Measurements from ENCODE around the gene RYR3. TPM values are rescaled to one million over a fixed set of nuclear protein-coding genes. Genes with fewer than 3 reads are reported as not detected.

Gene RYR3
- total RNA-seq, 1 donor from 2014 or later, result 1.5 TPM

DNA sequence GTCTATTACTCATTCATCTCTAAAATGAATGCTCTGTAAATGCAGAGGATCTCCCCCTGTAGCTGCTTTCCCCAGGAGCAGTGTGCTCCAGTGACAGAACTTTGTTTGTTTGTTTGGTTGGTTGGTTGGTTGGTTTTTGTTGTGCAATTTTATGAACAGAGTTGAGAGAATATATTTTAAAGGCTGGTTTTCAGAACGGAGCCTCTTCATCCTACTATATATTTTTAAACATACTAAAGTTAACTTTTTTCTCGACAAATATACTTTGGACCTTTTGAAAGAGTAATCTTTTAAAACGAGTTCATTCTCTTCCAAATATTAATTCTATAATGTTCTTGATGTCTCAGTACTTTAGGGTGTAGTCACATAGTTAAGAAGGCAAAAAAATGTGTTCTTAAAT lies 20.2 kb downstream of the RYR3 start:
- H3K4me1 Mint-ChIP-seq (ENCODE audit: low read depth, unreplicated experiment), result no peaks in the 10 kb centered on the region
- Histone ChIP-seq H3K4me3 (ENCODE audit: insufficient read depth, low read depth, low read length) (no peak overlapping the region), H4K20me1 (ENCODE audit: insufficient read depth, low read length) (no peaks in the 10 kb centered on the region), H3K9ac (ENCODE audit: low read length) (no peak overlapping the region), H3K27ac (ENCODE audit: low read depth, low read length) (no peak overlapping the region), H3K36me3 (ENCODE audit: insufficient read depth, low read length) (no peaks in the 10 kb centered on the region), H3K4me1 (ENCODE audit: insufficient read depth, low read length) (no peaks in the 10 kb centered on the region), H3K9me3 (ENCODE audit: insufficient read depth, low read depth, low read length) (no peaks in the 10 kb centered on the region), H3K4me2 (ENCODE audit: low read length) (no peak overlapping the region), H2AFZ (ENCODE audit: low read depth, low read length) (no peak overlapping the region), H3K27me3 (ENCODE audit: insufficient read depth, low read length) (peaks cover 4% of the 10 kb centered on the region), H3K79me2 (ENCODE audit: insufficient read depth, low read length) (no peaks in the 10 kb centered on the region)
- peaks cover 10% of the 10 kb centered on the region for H3K27me3 Mint-ChIP-seq (ENCODE audit: low read depth, unreplicated experiment)
- TF ChIP-seq, protein P1, sequence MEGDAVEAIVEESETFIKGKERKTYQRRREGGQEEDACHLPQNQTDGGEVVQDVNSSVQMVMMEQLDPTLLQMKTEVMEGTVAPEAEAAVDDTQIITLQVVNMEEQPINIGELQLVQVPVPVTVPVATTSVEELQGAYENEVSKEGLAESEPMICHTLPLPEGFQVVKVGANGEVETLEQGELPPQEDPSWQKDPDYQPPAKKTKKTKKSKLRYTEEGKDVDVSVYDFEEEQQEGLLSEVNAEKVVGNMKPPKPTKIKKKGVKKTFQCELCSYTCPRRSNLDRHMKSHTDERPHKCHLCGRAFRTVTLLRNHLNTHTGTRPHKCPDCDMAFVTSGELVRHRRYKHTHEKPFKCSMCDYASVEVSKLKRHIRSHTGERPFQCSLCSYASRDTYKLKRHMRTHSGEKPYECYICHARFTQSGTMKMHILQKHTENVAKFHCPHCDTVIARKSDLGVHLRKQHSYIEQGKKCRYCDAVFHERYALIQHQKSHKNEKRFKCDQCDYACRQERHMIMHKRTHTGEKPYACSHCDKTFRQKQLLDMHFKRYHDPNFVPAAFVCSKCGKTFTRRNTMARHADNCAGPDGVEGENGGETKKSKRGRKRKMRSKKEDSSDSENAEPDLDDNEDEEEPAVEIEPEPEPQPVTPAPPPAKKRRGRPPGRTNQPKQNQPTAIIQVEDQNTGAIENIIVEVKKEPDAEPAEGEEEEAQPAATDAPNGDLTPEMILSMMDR (IDR thresholded peaks at IDR 0.05; ENCODE audit: insufficient read depth, low read depth, low read length), result no peak
- no peak for TF ChIP-seq EZH2 (IDR thresholded peaks at IDR 0.05; ENCODE audit: insufficient read depth, low read length)
- FAIRE-seq, result no peak
- H3K36me3 Mint-ChIP-seq (ENCODE audit: low read depth, unreplicated experiment), result peaks cover 3% of the 10 kb centered on the region
- DNase-seq (ENCODE audit: low read depth), result no peak
- H3K4me3 Mint-ChIP-seq (ENCODE audit: unreplicated experiment), result no peak overlapping the region
- peaks cover 6% of the 10 kb centered on the region for H3K9me3 Mint-ChIP-seq (ENCODE audit: unreplicated experiment)
- H3K27ac Mint-ChIP-seq (ENCODE audit: unreplicated experiment), result no peak overlapping the region

DNA sequence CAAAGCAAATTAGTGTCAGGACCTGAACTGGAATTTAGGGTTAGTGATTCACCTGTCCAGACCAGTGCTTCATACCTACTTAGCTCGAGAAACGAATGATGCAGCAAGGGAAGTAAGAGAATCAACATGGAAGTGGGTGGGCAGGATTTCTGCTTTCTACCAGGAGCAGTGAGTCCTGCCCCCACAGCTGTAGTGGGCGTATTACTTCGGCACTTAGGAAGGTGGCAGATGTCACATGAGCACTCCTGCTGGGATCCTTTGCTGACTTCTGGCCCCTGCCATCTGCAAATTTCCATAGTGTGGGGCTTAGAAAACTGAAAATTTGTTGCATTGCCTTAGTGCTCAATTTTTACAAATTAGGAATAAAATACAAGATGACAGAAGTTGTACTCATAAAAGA lies 31.2 kb downstream of the RYR3 start:
- no peaks in the 10 kb centered on the region for H3K4me1 ChIP-seq (ENCODE audit: insufficient read depth, low read length)
- no peak overlapping the region for H3K9ac ChIP-seq (ENCODE audit: low read length)
- Mint-ChIP-seq H3K27ac (ENCODE audit: unreplicated experiment) (no peak overlapping the region), H3K36me3 (ENCODE audit: low read depth, unreplicated experiment) (no peaks in the 10 kb centered on the region), H3K27me3 (ENCODE audit: low read depth, unreplicated experiment) (no peaks in the 10 kb centered on the region), H3K9me3 (ENCODE audit: unreplicated experiment) (peaks cover 3% of the 10 kb centered on the region), H3K4me3 (ENCODE audit: unreplicated experiment) (no peak overlapping the region), H3K4me1 (ENCODE audit: low read depth, unreplicated experiment) (no peaks in the 10 kb centered on the region)
- no peak overlapping the region for H2AFZ ChIP-seq (ENCODE audit: low read depth, low read length)
- H3K9me3 ChIP-seq (ENCODE audit: insufficient read depth, low read depth, low read length), result no peaks in the 10 kb centered on the region
- no peaks in the 10 kb centered on the region for H4K20me1 ChIP-seq (ENCODE audit: insufficient read depth, low read length)
- no peak for FAIRE-seq
- H3K36me3 ChIP-seq (ENCODE audit: insufficient read depth, low read length), result no peaks in the 10 kb centered on the region
- no peak overlapping the region for H3K27ac ChIP-seq (ENCODE audit: low read depth, low read length)
- H3K79me2 ChIP-seq (ENCODE audit: insufficient read depth, low read length), result no peaks in the 10 kb centered on the region
- no peaks in the 10 kb centered on the region for H3K27me3 ChIP-seq (ENCODE audit: insufficient read depth, low read length)
- H3K4me2 ChIP-seq (ENCODE audit: low read length), result no peak overlapping the region
- H3K4me3 ChIP-seq (ENCODE audit: insufficient read depth, low read depth, low read length), result no peak overlapping the region
- TF ChIP-seq, protein P1 (IDR thresholded peaks at IDR 0.05; ENCODE audit: insufficient read depth, low read depth, low read length), result no peak
- TF ChIP-seq EZH2 (IDR thresholded peaks at IDR 0.05; ENCODE audit: insufficient read depth, low read length), result no peak
- no peak for DNase-seq (ENCODE audit: low read depth)

DNA sequence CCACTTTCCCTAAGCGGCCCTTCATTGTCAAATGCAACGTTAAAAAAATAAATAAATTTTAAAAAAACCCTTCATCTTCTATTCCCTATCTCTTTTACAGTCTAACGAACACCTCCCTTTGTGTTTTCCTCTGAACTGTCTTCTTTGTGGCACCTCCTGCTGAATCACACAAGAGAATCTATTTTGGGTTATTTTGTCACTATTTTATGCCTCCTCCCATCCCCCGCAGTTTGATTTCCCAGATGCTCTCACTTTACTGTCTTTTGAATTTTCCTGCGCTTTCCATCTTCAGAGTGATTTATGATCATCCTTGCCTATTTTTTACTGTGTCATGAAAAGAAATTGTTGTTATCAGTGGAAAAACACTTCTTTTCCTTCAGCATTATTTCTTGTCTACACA lies 32.5 kb downstream of the RYR3 start:
- peaks cover 3% of the 10 kb centered on the region for H3K9me3 Mint-ChIP-seq (ENCODE audit: unreplicated experiment)
- Histone ChIP-seq H3K36me3 (ENCODE audit: insufficient read depth, low read length) (no peaks in the 10 kb centered on the region), H4K20me1 (ENCODE audit: insufficient read depth, low read length) (no peaks in the 10 kb centered on the region), H3K4me2 (ENCODE audit: low read length) (no peak overlapping the region), H3K4me3 (ENCODE audit: insufficient read depth, low read depth, low read length) (no peak overlapping the region), H3K4me1 (ENCODE audit: insufficient read depth, low read length) (no peaks in the 10 kb centered on the region), H3K79me2 (ENCODE audit: insufficient read depth, low read length) (no peaks in the 10 kb centered on the region), H3K9ac (ENCODE audit: low read length) (no peak overlapping the region), H3K27ac (ENCODE audit: low read depth, low read length) (no peak overlapping the region), H2AFZ (ENCODE audit: low read depth, low read length) (no peak overlapping the region), H3K27me3 (ENCODE audit: insufficient read depth, low read length) (no peaks in the 10 kb centered on the region), H3K9me3 (ENCODE audit: insufficient read depth, low read depth, low read length) (no peaks in the 10 kb centered on the region)
- H3K27ac Mint-ChIP-seq (ENCODE audit: unreplicated experiment), result no peak overlapping the region
- H3K4me3 Mint-ChIP-seq (ENCODE audit: unreplicated experiment), result no peak overlapping the region
- H3K36me3 Mint-ChIP-seq (ENCODE audit: low read depth, unreplicated experiment), result no peaks in the 10 kb centered on the region
- TF ChIP-seq, protein P1 (IDR thresholded peaks at IDR 0.05; ENCODE audit: insufficient read depth, low read depth, low read length), result no peak
- TF ChIP-seq EZH2 (IDR thresholded peaks at IDR 0.05; ENCODE audit: insufficient read depth, low read length), result no peak
- no peak for FAIRE-seq
- DNase-seq (ENCODE audit: low read depth), result no peak
- no peaks in the 10 kb centered on the region for H3K27me3 Mint-ChIP-seq (ENCODE audit: low read depth, unreplicated experiment)
- H3K4me1 Mint-ChIP-seq (ENCODE audit: low read depth, unreplicated experiment), result no peaks in the 10 kb centered on the region

Measured in astrocyte (in vitro differentiated cells and primary cell).